Measurements from ENCODE around the gene EHBP1L1. TPM values are rescaled to one million over a fixed set of nuclear protein-coding genes. Genes with fewer than 3 reads are reported as not detected.

EHBP1L1 gene
- polyA plus RNA-seq, 3 donors, result 29.6 to 507 (median 42.6) TPM

GRCh38 chr11:65639623-65640482 lies 64.0 kb downstream of the EHBP1L1 start:
- no peaks in the 10 kb centered on the region for H3K27me3 Mint-ChIP-seq (ENCODE audit: low read depth in 3 of 3)
- intact Hi-C loops (cut with micrococcal nuclease), result no loop called here
- peak overlapping the region; percentile 100 for H3K4me2 ChIP-seq (replicated peaks; ENCODE audit: extremely low read depth, low read length, poor library complexity, severe bottlenecking)
- 12% methylated on average over 7 of the region's 8 CpGs for WGBS (ENCODE audit: insufficient coverage)
- peaks cover 37 to 58% of the 10 kb centered on the region in 2 donors for H3K36me3 Mint-ChIP-seq
- no peaks in the 10 kb centered on the region for H3K9me3 ChIP-seq (replicated peaks in 1 of 2; ENCODE audit: control insufficient read depth in 1 of 2, insufficient read depth in 1 of 2, low read length in 2 of 2)
- peak overlapping the region; percentile 82 for H3K9ac ChIP-seq (ENCODE audit: insufficient read depth, low read length, poor library complexity, severe bottlenecking)
- H3K79me2 ChIP-seq (ENCODE audit: insufficient read depth, low read length), result peaks cover 69% of the 10 kb centered on the region
- H3K9me3 Mint-ChIP-seq, result no peaks in the 10 kb centered on the region
- H3K27ac Mint-ChIP-seq, result peak overlapping the region; percentile 91 to 94 (median 93)
- peaks cover 44 to 49% of the 10 kb centered on the region in 2 donors for H3K36me3 ChIP-seq (replicated peaks in 1 of 2; ENCODE audit: control insufficient read depth in 1 of 2, insufficient read depth in 2 of 2, low read length in 2 of 2)
- peaks cover 71% of the 10 kb centered on the region for H4K20me1 ChIP-seq (ENCODE audit: insufficient read depth, low read length)
- H3K27me3 ChIP-seq (ENCODE audit: control insufficient read depth in 2 of 2, insufficient read depth in 2 of 2, low read length in 2 of 2), result no peaks in the 10 kb centered on the region
- DNase-seq, result peak in 2 of 3 donors; percentile 39 to 40
- H3K4me1 ChIP-seq (ENCODE audit: control insufficient read depth in 1 of 2, insufficient read depth in 2 of 2, low read length in 2 of 2), result peaks cover 44 to 72% of the 10 kb centered on the region in 2 donors
- H3K4me3 ChIP-seq (replicated peaks in 1 of 3; ENCODE audit: low read depth in 2 of 3, low read length in 3 of 3), result peak overlapping the region; percentile 61 to 99 (median 76)
- H3K27ac ChIP-seq (ENCODE audit: low read depth in 1 of 2, low read length in 2 of 2), result peak overlapping the region; percentile 93 to 98
- peak overlapping the region; percentile 94 for H3K4me3 Mint-ChIP-seq
- peak overlapping the region; percentile 67 for H2AFZ ChIP-seq (ENCODE audit: insufficient read depth, low read depth, low read length, poor library complexity, severe bottlenecking)
- H3K4me1 Mint-ChIP-seq, result peaks cover 56% of the 10 kb centered on the region
- no peak for TF ChIP-seq CTCF (IDR thresholded peaks at IDR 0.05)

- H3K79me2 ChIP-seq (ENCODE audit: insufficient read depth, low read length), result peaks cover 75% of the 10 kb centered on the region
- H3K27me3 Mint-ChIP-seq (ENCODE audit: low read depth in 3 of 3), result no peaks in the 10 kb centered on the region
- H3K36me3 Mint-ChIP-seq, result peaks cover 38 to 58% of the 10 kb centered on the region in 2 donors
- peak overlapping the region; percentile 82 for H3K9ac ChIP-seq (ENCODE audit: insufficient read depth, low read length, poor library complexity, severe bottlenecking)
- peaks cover 76% of the 10 kb centered on the region for H4K20me1 ChIP-seq (ENCODE audit: insufficient read depth, low read length)
- peak overlapping the region; percentile 93 to 98 for H3K27ac ChIP-seq (ENCODE audit: low read depth in 1 of 2, low read length in 2 of 2)
- peaks cover 44 to 49% of the 10 kb centered on the region in 2 donors for H3K36me3 ChIP-seq (replicated peaks in 1 of 2; ENCODE audit: control insufficient read depth in 1 of 2, insufficient read depth in 2 of 2, low read length in 2 of 2)
- TF ChIP-seq CTCF (IDR thresholded peaks at IDR 0.05), result no peak
- no peaks in the 10 kb centered on the region for H3K9me3 ChIP-seq (replicated peaks in 1 of 2; ENCODE audit: control insufficient read depth in 1 of 2, insufficient read depth in 1 of 2, low read length in 2 of 2)
- under 1% methylated on average over 32 of the region's 35 CpGs for WGBS (ENCODE audit: insufficient coverage)
- peak overlapping the region; percentile 100 for H3K4me2 ChIP-seq (replicated peaks; ENCODE audit: extremely low read depth, low read length, poor library complexity, severe bottlenecking)
- H3K4me1 ChIP-seq (ENCODE audit: control insufficient read depth in 1 of 2, insufficient read depth in 2 of 2, low read length in 2 of 2), result peaks cover 44 to 72% of the 10 kb centered on the region in 2 donors
- H3K4me3 Mint-ChIP-seq, result peak overlapping the region; percentile 94
- DNase-seq, result peak; percentile 84 to 91 (median 90)
- H2AFZ ChIP-seq (ENCODE audit: insufficient read depth, low read depth, low read length, poor library complexity, severe bottlenecking), result peak overlapping the region; percentile 67
- peak overlapping the region; percentile 91 to 94 (median 93) for H3K27ac Mint-ChIP-seq
- H3K4me3 ChIP-seq (replicated peaks in 1 of 3; ENCODE audit: low read depth in 2 of 3, low read length in 3 of 3), result peak overlapping the region; percentile 61 to 99 (median 76)
- peaks cover 56% of the 10 kb centered on the region for H3K4me1 Mint-ChIP-seq
- intact Hi-C loops (cut with micrococcal nuclease), result no loop called here
- no peaks in the 10 kb centered on the region for H3K27me3 ChIP-seq (ENCODE audit: control insufficient read depth in 2 of 2, insufficient read depth in 2 of 2, low read length in 2 of 2)
- H3K9me3 Mint-ChIP-seq, result no peaks in the 10 kb centered on the region
Observed at GRCh38 chr11:65640483-65641296, 64.8 kb downstream of the EHBP1L1 start.
